GM12892 (cell line): ENCODE data around the gene LGI4.

Source experiments
- POLR2A ChIP-seq: IDR thresholded peaks from 2 replicates; pipeline ENCODE4 v1.6.1; 2011; ENCODE audit warnings: low read depth, low read length, control low read depth
- POLR2AphosphoS5 ChIP-seq: IDR thresholded peaks from 2 replicates; pipeline ENCODE4 v1.6.1; 2011; ENCODE audit warnings: low read depth, low read length, control low read depth
- TAF1 ChIP-seq: IDR thresholded peaks from 2 replicates; pipeline ENCODE4 v1.6.1; 2011; ENCODE audit warnings: low read depth, mild to moderate bottlenecking, control low read depth, low read length, borderline replicate concordance

GRCh38 chr19:35144600-35145436 lies 10.0 kb upstream of the LGI4 start:
- no peak for TF ChIP-seq POLR2A
- TF ChIP-seq POLR2AphosphoS5 = no peak
- TF ChIP-seq TAF1 = no peak
